ENCODE measurements around the gene BCAS1. TPM values are rescaled to one million over a fixed set of nuclear protein-coding genes. Genes with fewer than 3 reads are reported as not detected.

Gene BCAS1
- total RNA-seq, 1 donor from 2014 or later = not detected

GRCh38 chr20:54091120-54091480 lies 20.7 kb upstream of the BCAS1 start:
- Mint-ChIP-seq H3K27me3 (ENCODE audit: unreplicated experiment) (peaks cover 14% of the 10 kb centered on the region), H3K4me3 (ENCODE audit: unreplicated experiment) (no peak overlapping the region), H3K9me3 (ENCODE audit: unreplicated experiment) (no peaks in the 10 kb centered on the region), H3K27ac (ENCODE audit: unreplicated experiment) (no peak overlapping the region), H3K4me1 (ENCODE audit: unreplicated experiment) (no peaks in the 10 kb centered on the region), H3K36me3 (ENCODE audit: unreplicated experiment) (no peaks in the 10 kb centered on the region)
- DNase-seq (ENCODE audit: extremely low spot score, unreplicated experiment) = no peak
- no peak for TF ChIP-seq CTCF (IDR thresholded peaks at IDR 0.05)

DNA sequence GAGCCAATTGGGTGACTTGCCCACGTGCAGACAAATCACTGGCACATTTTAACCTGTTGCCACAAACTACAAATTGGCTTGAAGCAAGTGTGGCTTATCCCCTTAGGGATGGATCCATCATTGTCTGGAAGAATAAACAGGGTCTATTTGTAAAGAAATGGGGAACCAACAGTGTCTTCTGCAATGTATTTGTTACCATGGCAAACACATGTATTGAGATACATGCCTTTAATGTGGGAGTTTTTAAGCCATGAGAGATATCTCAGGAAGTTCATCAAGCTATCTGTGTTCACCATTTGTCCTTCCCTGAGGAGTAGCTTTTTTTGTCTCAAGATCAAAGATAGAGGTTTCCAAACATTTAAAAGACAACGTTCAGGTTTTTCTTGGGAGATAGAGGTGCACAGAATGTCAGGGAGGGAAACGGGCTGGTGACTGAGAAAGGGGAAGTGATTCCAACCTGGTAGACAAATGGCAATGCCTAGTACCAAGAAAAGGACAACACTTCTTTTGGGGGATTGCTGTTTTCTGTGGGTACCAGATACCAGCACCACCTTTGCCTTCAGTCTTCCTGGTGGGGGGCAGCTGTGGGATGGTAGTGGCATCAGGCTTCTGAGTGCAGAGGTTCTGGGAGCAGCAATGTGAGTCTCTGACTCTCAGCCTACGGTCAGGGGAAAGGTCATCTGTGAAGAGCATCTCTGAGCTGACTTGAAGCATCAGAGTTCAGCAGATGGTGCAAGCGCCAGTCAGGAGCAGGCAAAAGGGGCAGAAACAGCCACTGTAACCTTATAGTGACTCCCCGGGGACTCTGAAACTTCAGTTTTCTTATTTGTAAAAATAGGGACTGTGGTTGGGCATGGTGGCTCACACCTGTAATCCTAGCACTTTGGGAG lies 20.1 kb upstream of the BCAS1 start:
- Mint-ChIP-seq H3K27me3 (ENCODE audit: unreplicated experiment) (peaks cover 14% of the 10 kb centered on the region), H3K36me3 (ENCODE audit: unreplicated experiment) (no peaks in the 10 kb centered on the region), H3K4me1 (ENCODE audit: unreplicated experiment) (no peaks in the 10 kb centered on the region), H3K9me3 (ENCODE audit: unreplicated experiment) (no peaks in the 10 kb centered on the region), H3K27ac (ENCODE audit: unreplicated experiment) (no peak overlapping the region), H3K4me3 (ENCODE audit: unreplicated experiment) (no peak overlapping the region)
- TF ChIP-seq CTCF (IDR thresholded peaks at IDR 0.05) = no peak
- DNase-seq (ENCODE audit: extremely low spot score, unreplicated experiment) = no peak

- no peak overlapping the region for H3K27ac Mint-ChIP-seq (ENCODE audit: unreplicated experiment)
- no peak overlapping the region for H3K4me3 Mint-ChIP-seq (ENCODE audit: unreplicated experiment)
- H3K9me3 Mint-ChIP-seq (ENCODE audit: unreplicated experiment) = no peaks in the 10 kb centered on the region
- no peak for DNase-seq (ENCODE audit: extremely low spot score, unreplicated experiment)
- H3K36me3 Mint-ChIP-seq (ENCODE audit: unreplicated experiment) = no peaks in the 10 kb centered on the region
- TF ChIP-seq CTCF (IDR thresholded peaks at IDR 0.05) = no peak
- H3K27me3 Mint-ChIP-seq (ENCODE audit: unreplicated experiment) = peaks cover 18% of the 10 kb centered on the region
- no peaks in the 10 kb centered on the region for H3K4me1 Mint-ChIP-seq (ENCODE audit: unreplicated experiment)
Measured at GRCh38 chr20:54088430-54088829, 18.0 kb upstream of the BCAS1 start.

DNA sequence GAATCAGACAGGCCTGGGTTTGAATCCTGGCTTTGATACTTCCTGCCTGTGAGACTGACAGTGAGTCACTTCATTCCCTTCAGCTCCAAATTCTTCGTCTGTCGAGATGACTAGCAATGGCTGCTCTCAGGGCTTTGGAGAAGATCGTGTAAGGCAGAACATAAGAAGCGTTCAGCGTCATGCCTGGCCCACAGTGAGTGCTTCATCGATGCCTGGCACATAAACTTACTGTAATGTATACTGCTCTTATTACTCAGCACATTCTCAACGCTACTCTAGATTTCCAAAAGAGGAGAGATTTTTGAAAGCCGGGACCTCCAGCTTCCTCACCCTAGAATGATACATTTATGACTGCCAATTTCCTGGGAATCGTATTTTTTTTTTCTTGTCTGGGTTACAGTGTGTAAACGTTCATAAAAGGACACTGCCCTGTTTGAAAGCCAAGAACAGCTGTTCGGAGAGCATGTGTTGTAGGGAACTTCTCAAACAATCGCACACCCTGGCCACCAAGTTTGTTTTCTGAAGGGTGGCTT lies 16.2 kb upstream of the BCAS1 start:
- no peak for TF ChIP-seq CTCF (IDR thresholded peaks at IDR 0.05)
- no peaks in the 10 kb centered on the region for H3K4me1 Mint-ChIP-seq (ENCODE audit: unreplicated experiment)
- H3K27me3 Mint-ChIP-seq (ENCODE audit: unreplicated experiment) = peaks cover 10% of the 10 kb centered on the region
- no peak overlapping the region for H3K4me3 Mint-ChIP-seq (ENCODE audit: unreplicated experiment)
- no peaks in the 10 kb centered on the region for H3K36me3 Mint-ChIP-seq (ENCODE audit: unreplicated experiment)
- no peak for DNase-seq (ENCODE audit: extremely low spot score, unreplicated experiment)
- H3K9me3 Mint-ChIP-seq (ENCODE audit: unreplicated experiment) = no peaks in the 10 kb centered on the region
- H3K27ac Mint-ChIP-seq (ENCODE audit: unreplicated experiment) = no peak overlapping the region

DNA sequence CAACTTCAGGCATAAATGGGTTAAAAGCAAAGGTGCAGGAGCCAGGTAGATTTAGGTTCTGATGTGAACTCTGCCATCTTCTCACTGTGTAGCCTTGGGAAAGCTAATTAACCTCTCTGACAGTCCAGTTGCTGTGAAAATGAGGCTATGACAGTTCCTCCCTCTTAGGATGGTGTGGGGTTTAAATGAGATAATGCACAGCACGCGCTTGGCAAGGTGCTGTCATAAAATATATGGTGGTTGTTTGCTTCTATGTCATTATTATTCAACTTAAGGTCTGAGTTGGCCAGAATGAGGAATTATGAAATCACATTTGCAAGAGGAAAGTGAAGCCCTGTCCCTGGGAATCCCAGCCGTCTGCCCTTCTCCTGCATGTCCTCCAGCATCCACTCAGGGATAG lies 15.5 kb upstream of the BCAS1 start:
- TF ChIP-seq CTCF (IDR thresholded peaks at IDR 0.05) = no peak
- no peak overlapping the region for H3K27ac Mint-ChIP-seq (ENCODE audit: unreplicated experiment)
- H3K4me1 Mint-ChIP-seq (ENCODE audit: unreplicated experiment) = no peaks in the 10 kb centered on the region
- no peaks in the 10 kb centered on the region for H3K9me3 Mint-ChIP-seq (ENCODE audit: unreplicated experiment)
- H3K36me3 Mint-ChIP-seq (ENCODE audit: unreplicated experiment) = no peaks in the 10 kb centered on the region
- no peak for DNase-seq (ENCODE audit: extremely low spot score, unreplicated experiment)
- no peak overlapping the region for H3K4me3 Mint-ChIP-seq (ENCODE audit: unreplicated experiment)
- H3K27me3 Mint-ChIP-seq (ENCODE audit: unreplicated experiment) = peaks cover 10% of the 10 kb centered on the region

All from osteocyte (in vitro differentiated cells).